Memory B cell (primary cell): Measurements from ENCODE around the gene ALDH7A1.

Experiments used
- ATAC-seq: fragments of 150-1000 bp; cut with Tn5 transposase; 2 replicates; pipeline ENCODE4 v1.10.0; 2021; ENCODE audit warnings: low read depth, mild to moderate bottlenecking, moderate library complexity
- DNase-seq, 2 donors: peaks; one replicate each; pipeline ENCODE4 v3.0.0; 2022; ENCODE audit warnings: low spot score in 2 of 2
- H3K27ac Mint-ChIP-seq: one replicate; pipeline ENCODE4 v1.8.0; 2022; ENCODE audit warnings: mild to moderate bottlenecking, moderate library complexity, mixed read lengths
- H3K27me3 Mint-ChIP-seq: one replicate; pipeline ENCODE4 v1.8.0; 2022; ENCODE audit warnings: mixed read lengths
- H3K36me3 Mint-ChIP-seq: one replicate; pipeline ENCODE4 v1.8.0; 2022; ENCODE audit warnings: mild to moderate bottlenecking, mixed read lengths
- H3K4me1 Mint-ChIP-seq: one replicate; pipeline ENCODE4 v1.8.0; 2022; ENCODE audit warnings: mixed read lengths
- H3K4me3 Mint-ChIP-seq: one replicate; pipeline ENCODE4 v1.8.0; 2022; ENCODE audit warnings: mild to moderate bottlenecking, moderate library complexity, mixed read lengths
- H3K9me3 Mint-ChIP-seq: one replicate; pipeline ENCODE4 v1.8.0; 2022; ENCODE audit warnings: mixed read lengths

The ALDH7A1 gene

GRCh38 chr5:126494393-126494792 is 100.6 kb downstream of the ALDH7A1 start:
- peaks cover 4% of the 10 kb centered on the region for H3K4me1 Mint-ChIP-seq
- ATAC-seq = no peak

GRCh38 chr5:126492939-126493338 is 102.1 kb downstream of the ALDH7A1 start:
- H3K4me3 Mint-ChIP-seq = no peak overlapping the region
- H3K9me3 Mint-ChIP-seq = no peaks in the 10 kb centered on the region
- ATAC-seq (no peak), DNase-seq (no peak)
- peaks cover 1% of the 10 kb centered on the region for H3K36me3 Mint-ChIP-seq
- peaks cover 4% of the 10 kb centered on the region for H3K4me1 Mint-ChIP-seq
- H3K27me3 Mint-ChIP-seq = no peaks in the 10 kb centered on the region
- no peak overlapping the region for H3K27ac Mint-ChIP-seq

More at GRCh38 chr5:126494393-126494792, 100.6 kb downstream of the ALDH7A1 start:
- no peak overlapping the region for H3K27ac Mint-ChIP-seq
- H3K36me3 Mint-ChIP-seq = no peaks in the 10 kb centered on the region
- no peaks in the 10 kb centered on the region for H3K9me3 Mint-ChIP-seq
- H3K27me3 Mint-ChIP-seq = no peaks in the 10 kb centered on the region
- no peak for DNase-seq
- H3K4me3 Mint-ChIP-seq = no peak overlapping the region

- Mint-ChIP-seq H3K27ac (no peak overlapping the region), H3K4me1 (no peaks in the 10 kb centered on the region), H3K4me3 (no peak overlapping the region), H3K36me3 (peaks cover 6% of the 10 kb centered on the region), H3K27me3 (no peaks in the 10 kb centered on the region), H3K9me3 (no peaks in the 10 kb centered on the region)
- DNase-seq (no peak), ATAC-seq (no peak)
Observed at GRCh38 chr5:126490167-126490940, 104.7 kb downstream of the ALDH7A1 start.

DNA sequence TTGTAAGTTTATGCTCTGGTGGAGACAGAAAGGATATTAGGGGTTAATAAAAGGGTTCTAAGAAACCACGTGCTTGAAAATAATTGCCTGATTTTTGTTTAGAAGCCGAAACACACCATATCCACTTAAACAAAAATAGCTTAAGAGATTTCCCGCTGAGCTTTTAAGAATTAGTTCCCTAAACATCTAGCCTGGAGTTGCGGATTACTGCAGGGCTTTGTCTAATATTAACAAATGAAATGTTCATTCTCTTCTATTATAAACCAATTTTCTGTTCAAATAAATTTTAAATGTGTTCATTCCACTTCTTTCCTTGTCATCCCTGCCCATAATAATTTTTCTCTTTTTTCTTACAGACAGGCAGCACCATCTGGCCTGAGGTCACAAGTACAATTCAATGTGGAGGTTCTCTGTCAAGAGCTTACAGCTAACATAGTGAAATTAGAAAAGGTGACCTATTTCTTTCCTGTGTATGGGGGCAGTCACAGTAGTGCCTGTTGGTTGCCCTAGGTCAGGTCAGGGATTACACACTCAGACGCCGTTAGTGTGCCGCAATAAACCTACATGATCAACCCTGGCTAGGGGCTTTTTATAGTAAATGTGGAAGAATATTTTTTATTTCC is 106.5 kb downstream of the ALDH7A1 start:
- DNase-seq (no peak), ATAC-seq (no peak)
- Mint-ChIP-seq H3K4me1 (no peaks in the 10 kb centered on the region), H3K4me3 (no peak overlapping the region), H3K36me3 (peaks cover 12% of the 10 kb centered on the region), H3K9me3 (no peaks in the 10 kb centered on the region), H3K27me3 (no peaks in the 10 kb centered on the region), H3K27ac (no peak overlapping the region)

DNA sequence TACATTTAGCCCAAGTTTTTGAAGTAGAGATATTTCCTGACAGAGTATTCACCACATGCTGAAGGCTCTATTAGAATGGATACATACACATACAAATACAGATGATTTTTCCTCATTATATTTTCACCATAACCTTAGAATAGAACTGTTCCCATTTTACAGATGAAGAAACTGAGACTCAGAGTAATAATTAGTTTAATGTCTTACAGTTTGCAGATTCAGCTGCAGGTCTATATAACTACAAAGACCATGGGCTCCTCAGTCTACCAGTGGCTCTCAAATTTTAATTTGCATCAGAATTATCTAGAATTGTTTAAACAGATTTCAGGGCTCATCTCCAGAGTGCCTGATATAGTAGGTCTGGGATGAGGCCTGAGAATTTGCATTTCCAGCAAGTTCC is 107.4 kb downstream of the ALDH7A1 start:
- no peak for ATAC-seq

DNA sequence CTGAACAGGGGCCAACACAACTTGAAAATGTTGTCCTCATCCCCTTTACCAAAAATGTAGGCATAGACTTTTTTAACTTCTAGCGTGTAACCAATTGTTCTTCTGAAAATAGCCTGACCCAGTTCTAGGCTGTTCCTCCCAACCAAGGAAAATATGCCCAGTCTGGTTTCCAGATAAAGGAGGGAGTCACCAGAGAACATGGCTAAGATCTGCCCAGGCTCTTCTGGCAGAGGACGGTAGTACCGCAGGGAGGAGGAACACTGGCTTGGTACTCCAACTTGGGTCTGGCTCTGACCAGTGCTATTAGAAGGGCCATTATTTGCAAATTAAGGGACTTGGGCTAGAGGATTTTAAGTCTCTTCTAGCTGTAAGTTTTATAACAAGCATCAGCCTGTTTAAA is 108.7 kb downstream of the ALDH7A1 start:
- Mint-ChIP-seq H3K27ac (no peak overlapping the region), H3K9me3 (no peaks in the 10 kb centered on the region), H3K4me1 (no peaks in the 10 kb centered on the region), H3K27me3 (no peaks in the 10 kb centered on the region), H3K36me3 (peaks cover 17% of the 10 kb centered on the region), H3K4me3 (no peak overlapping the region)
- no peak for ATAC-seq
- no peak for DNase-seq

More for the DNA sequence above, 107.4 kb downstream of the ALDH7A1 start:
- Mint-ChIP-seq H3K9me3 (no peaks in the 10 kb centered on the region), H3K27ac (no peak overlapping the region), H3K27me3 (no peaks in the 10 kb centered on the region), H3K36me3 (peaks cover 17% of the 10 kb centered on the region), H3K4me1 (no peaks in the 10 kb centered on the region), H3K4me3 (no peak overlapping the region)
- DNase-seq = no peak

DNA sequence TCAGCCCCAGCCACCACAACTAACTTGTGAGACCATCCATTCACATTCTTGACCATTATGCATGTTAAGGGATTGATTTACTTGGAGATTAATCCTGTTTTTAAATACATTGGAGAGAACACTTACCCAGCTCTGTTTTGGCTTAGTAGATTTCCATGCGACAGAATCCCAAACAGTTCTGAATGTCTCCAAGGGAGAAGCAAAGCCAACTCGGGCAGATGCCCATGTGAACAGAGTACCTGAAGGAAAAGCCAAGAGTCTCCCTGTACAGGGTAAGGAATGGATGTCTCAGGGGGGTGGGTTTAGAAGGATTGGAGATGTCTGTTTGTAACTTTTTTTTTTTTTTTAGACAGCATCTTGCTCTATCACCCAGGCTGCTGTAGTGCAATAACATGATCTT is 110.8 kb downstream of the ALDH7A1 start:
- H3K27me3 Mint-ChIP-seq = no peaks in the 10 kb centered on the region
- H3K4me1 Mint-ChIP-seq = no peaks in the 10 kb centered on the region
- DNase-seq (no peak), ATAC-seq (no peak)
- H3K4me3 Mint-ChIP-seq = no peak overlapping the region
- H3K36me3 Mint-ChIP-seq = peaks cover 23% of the 10 kb centered on the region
- H3K9me3 Mint-ChIP-seq = no peaks in the 10 kb centered on the region
- no peak overlapping the region for H3K27ac Mint-ChIP-seq

DNA sequence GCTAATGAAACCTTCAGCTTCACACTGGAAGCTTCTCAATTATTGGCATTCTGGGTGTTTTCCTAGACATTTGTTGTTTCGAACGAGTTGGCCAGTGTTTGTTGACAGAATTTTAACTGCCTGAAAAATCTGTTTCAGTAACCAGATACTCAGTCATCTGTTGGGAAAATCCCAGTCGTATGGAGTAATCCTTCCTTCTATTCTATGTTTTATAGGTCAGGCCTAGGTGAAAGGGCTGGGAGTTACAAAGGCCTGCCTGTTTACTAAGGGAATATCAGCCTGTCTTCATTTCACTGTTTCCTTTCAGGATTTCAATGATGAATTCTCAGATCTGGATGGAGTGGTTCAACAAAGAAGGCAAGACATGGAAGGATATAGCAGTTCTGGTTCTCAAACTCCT is 111.9 kb downstream of the ALDH7A1 start:
- H3K27me3 Mint-ChIP-seq = no peaks in the 10 kb centered on the region
- H3K36me3 Mint-ChIP-seq = peaks cover 22% of the 10 kb centered on the region
- no peak for DNase-seq
- H3K27ac Mint-ChIP-seq = no peak overlapping the region
- no peaks in the 10 kb centered on the region for H3K4me1 Mint-ChIP-seq
- ATAC-seq = no peak
- no peak overlapping the region for H3K4me3 Mint-ChIP-seq
- no peaks in the 10 kb centered on the region for H3K9me3 Mint-ChIP-seq

DNA sequence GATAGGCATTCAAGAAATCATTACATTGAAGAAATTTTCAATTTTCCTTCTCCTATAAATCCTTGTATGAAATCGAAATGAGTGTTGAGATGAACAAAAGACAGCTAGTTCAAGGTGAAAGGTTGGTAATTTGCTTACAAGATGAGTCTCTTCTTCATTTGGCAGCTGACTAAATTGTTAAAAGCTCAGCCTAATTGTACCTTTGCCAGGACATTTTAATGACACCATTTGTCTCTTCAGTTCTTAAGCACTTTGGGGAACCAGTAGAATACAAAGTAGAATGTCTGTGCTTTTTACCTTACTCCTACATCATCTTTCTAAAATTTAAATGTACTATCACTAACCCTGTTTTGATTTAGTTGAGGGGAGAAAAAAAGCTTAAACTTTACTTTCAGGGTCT is 112.4 kb downstream of the ALDH7A1 start:
- Mint-ChIP-seq H3K27ac (no peak overlapping the region), H3K36me3 (peaks cover 22% of the 10 kb centered on the region), H3K4me3 (no peak overlapping the region), H3K27me3 (no peaks in the 10 kb centered on the region), H3K4me1 (no peaks in the 10 kb centered on the region), H3K9me3 (no peaks in the 10 kb centered on the region)
- DNase-seq = no peak
- ATAC-seq = no peak

- no peaks in the 10 kb centered on the region for H3K9me3 Mint-ChIP-seq
- no peak for ATAC-seq
- no peaks in the 10 kb centered on the region for H3K4me1 Mint-ChIP-seq
- no peak for DNase-seq
- H3K4me3 Mint-ChIP-seq = no peak overlapping the region
- no peak overlapping the region for H3K27ac Mint-ChIP-seq
- H3K36me3 Mint-ChIP-seq = peaks cover 20% of the 10 kb centered on the region
- no peaks in the 10 kb centered on the region for H3K27me3 Mint-ChIP-seq
Observed at GRCh38 chr5:126481243-126481642, 113.8 kb downstream of the ALDH7A1 start.
